ENCODE results near the gene ILRUN.
"Not testable (repeated sequence)": the region's sequence is repeated elsewhere in the genome, so short reads cannot be mapped to it uniquely, and the experiment has no call there.

Gene ILRUN

GRCh38 chr6:34696739-34697543 is at the start of gene ILRUN:
ILRUN (minus strand) TSS chr6:34696767; CDS start chr6:34696603, 164 bp downstream.
- DNase-seq = peak; percentile 77

GRCh38 chr6:34745277-34746103 is 48.9 kb upstream of the ILRUN start:
- DNase-seq = no peak

- not testable (repeated sequence) for DNase-seq
These were observed 47.7 kb upstream of the ILRUN start for GRCh38 chr6:34744294-34744647.

GRCh38 chr6:34743625-34744293 is 47.2 kb upstream of the ILRUN start:
- no peak for DNase-seq

- no peak for DNase-seq
These were observed 45.5 kb upstream of the ILRUN start for GRCh38 chr6:34742094-34742493.

GRCh38 chr6:34736823-34737222 is 40.3 kb upstream of the ILRUN start:
- DNase-seq = no peak

- no peak for DNase-seq
These were observed 35.0 kb upstream of the ILRUN start for GRCh38 chr6:34731393-34732060.

- peak; percentile 86 for DNase-seq
These were observed 33.3 kb upstream of the ILRUN start for GRCh38 chr6:34729631-34730470.

GRCh38 chr6:34726055-34726454 is 29.5 kb upstream of the ILRUN start:
- no peak for DNase-seq

GRCh38 chr6:34723203-34723602 is 26.6 kb upstream of the ILRUN start:
- DNase-seq = no peak

- no peak for DNase-seq
These were observed 25.9 kb upstream of the ILRUN start for GRCh38 chr6:34722451-34722850.

- DNase-seq = not testable (repeated sequence)
These were observed 23.6 kb upstream of the ILRUN start for GRCh38 chr6:34720160-34720559.

GRCh38 chr6:34719646-34720045 is 23.1 kb upstream of the ILRUN start:
- DNase-seq = not testable (repeated sequence)

GRCh38 chr6:34718976-34719375 is 22.4 kb upstream of the ILRUN start:
- no peak for DNase-seq

- DNase-seq = no peak
These were observed 20.9 kb upstream of the ILRUN start for GRCh38 chr6:34717466-34717865.

GRCh38 chr6:34714663-34715062 is 18.1 kb upstream of the ILRUN start:
- no peak for DNase-seq

- DNase-seq = not testable (repeated sequence)
These were observed 16.3 kb upstream of the ILRUN start for GRCh38 chr6:34712881-34713280.

GRCh38 chr6:34709386-34709785 is 12.8 kb upstream of the ILRUN start:
- DNase-seq = peak; percentile 53

GRCh38 chr6:34705241-34705640 is 8.7 kb upstream of the ILRUN start:
- DNase-seq = no peak

GRCh38 chr6:34701199-34701598 is 4.6 kb upstream of the ILRUN start:
- DNase-seq = no peak

- DNase-seq = no peak
These were observed 1.5 kb upstream of the ILRUN start for GRCh38 chr6:34697904-34698559.

GRCh38 chr6:34697544-34697836 is 923 bp upstream of the ILRUN start:
- DNase-seq = no peak

Measured in NCI-H1092 treated with DMSO at 0.1 percent for 48 hours (cell line).